SU-DHL-6 (cell line): ENCODE measurements around the gene BRI3.

Experiments used
- CTCF ChIP-seq: fragments of 200-600 bp; sonication (generic); IDR thresholded peaks from one replicate; pipeline ENCODE4 v1.5.1; 2017; ENCODE audit warnings: antibody characterized with exemption, mild to moderate bottlenecking, low read length, moderate library complexity; ENCODE audit not compliant: insufficient read depth, poor library complexity, severe bottlenecking
- EZH2phosphoT487 ChIP-seq: fragments of 200-600 bp; sonication (generic), shearing (Covaris generic); conservative IDR thresholded peaks from 2 replicates; pipeline ENCODE4 v1.6.1; 2018; ENCODE audit warnings: mild to moderate bottlenecking, antibody characterized with exemption, low read length, moderate library complexity, mixed read lengths

GRCh38 chr7:98329791-98330373, 48.4 kb downstream of the BRI3 start:
- TF ChIP-seq CTCF (no peak), EZH2phosphoT487 (no peak)
